Cardiac muscle cell (in vitro differentiated cells and primary cell): ENCODE measurements around the gene SIKE1. TPM values are rescaled to one million over a fixed set of nuclear protein-coding genes. Genes with fewer than 3 reads are reported as not detected.

Source experiments
- DNase-seq, 2 donors: peaks; one replicate each; pipeline versions ENCODE4 v3.0.0 to v3.0.0-alpha.2; 2010 to 2017; ENCODE audit warnings: low read depth in 1 of 2, low spot score in 1 of 2
- H3K27ac ChIP-seq: fragments of 200-600 bp; sonication (generic); 2 replicates; pipeline ENCODE4 v1.5.1; 2016
- H3K27me3 ChIP-seq: fragments of 200-600 bp; sonication (generic); 2 replicates; pipeline ENCODE4 v1.6.0; 2016; ENCODE audit warnings: control low read depth
- H3K36me3 ChIP-seq: fragments of 200-600 bp; sonication (generic); 2 replicates; pipeline ENCODE4 v1.5.1; 2016; ENCODE audit warnings: control low read depth
- H3K4me1 ChIP-seq: fragments of 200-600 bp; sonication (generic); 2 replicates; pipeline ENCODE4 v1.8.1; 2017; ENCODE audit warnings: low read depth, mild to moderate bottlenecking, mixed run types
- H3K4me3 ChIP-seq: fragments of 200-600 bp; sonication (generic); 2 replicates; pipeline ENCODE4 v1.5.1; 2016; ENCODE audit warnings: mild to moderate bottlenecking
- H3K9me3 ChIP-seq: fragments of 200-600 bp; sonication (generic); 2 replicates; pipeline ENCODE4 v1.5.1; 2017; ENCODE audit warnings: low read depth, mild to moderate bottlenecking, control low read depth
- CTCF ChIP-seq: IDR thresholded peaks from 2 replicates; pipeline ENCODE4 v1.5.1; 2012; ENCODE audit warnings: low read depth, mild to moderate bottlenecking, low read length
- polyA plus RNA-seq: library from polyadenylated mRNA; unstranded; fragments of >200 nt; fragmentation: Nextera tagmentation; extraction: Ambion mirVana; gene quantifications from 2 replicates; pipeline ENCODE4 v1.2.1, GENCODE V29; 2016
- total RNA-seq: library from RNA; depleted of rRNA; stranded (reverse); fragments of >200 nt; gene quantifications from 2 replicates; pipeline ENCODE4 v1.2.3, GENCODE V29; 2016

The SIKE1 gene
- total and polyA plus RNA-seq, 2 experiments from 2014 or later = 64.0 to 91.9 TPM

- Histone ChIP-seq H3K27ac (no peak overlapping the region), H3K4me1 (no peaks in the 10 kb centered on the region), H3K4me3 (no peak overlapping the region), H3K27me3 (no peaks in the 10 kb centered on the region), H3K9me3 (no peaks in the 10 kb centered on the region), H3K36me3 (peaks cover 46% of the 10 kb centered on the region)
- TF ChIP-seq CTCF = no peak
- DNase-seq = no peak
Measured at GRCh38 chr1:114771992-114772391, 8.5 kb downstream of the SIKE1 start.

- no peak for TF ChIP-seq CTCF
- Histone ChIP-seq H3K4me3 (no peak overlapping the region), H3K27ac (no peak overlapping the region), H3K27me3 (no peaks in the 10 kb centered on the region), H3K36me3 (peaks cover 42% of the 10 kb centered on the region), H3K9me3 (no peaks in the 10 kb centered on the region), H3K4me1 (no peaks in the 10 kb centered on the region)
- DNase-seq = no peak
Measured at GRCh38 chr1:114770989-114771388, 9.5 kb downstream of the SIKE1 start.

GRCh38 chr1:114764689-114765088 is 15.8 kb downstream of the SIKE1 start:
- Histone ChIP-seq H3K27me3 (no peaks in the 10 kb centered on the region), H3K4me1 (no peaks in the 10 kb centered on the region), H3K36me3 (peaks cover under 1% of the 10 kb centered on the region), H3K4me3 (no peak overlapping the region), H3K27ac (no peak overlapping the region), H3K9me3 (no peaks in the 10 kb centered on the region)
- DNase-seq = no peak
- no peak for TF ChIP-seq CTCF

GRCh38 chr1:114758256-114758832 is 22.1 kb downstream of the SIKE1 start:
- DNase-seq = peak in 1 of 2 donors; percentile 23
- H3K4me1 ChIP-seq = peaks cover 19% of the 10 kb centered on the region
- H3K27me3 ChIP-seq = no peaks in the 10 kb centered on the region
- no peaks in the 10 kb centered on the region for H3K36me3 ChIP-seq
- H3K4me3 ChIP-seq = peak overlapping the region; percentile 99
- H3K27ac ChIP-seq = peak overlapping the region; percentile 100
- H3K9me3 ChIP-seq = no peaks in the 10 kb centered on the region
- no peak for TF ChIP-seq CTCF

- H3K4me3 ChIP-seq = peak within 1 kb of the TSS; percentile 99
- H3K36me3 ChIP-seq = no peaks in the 10 kb centered on the region
- TF ChIP-seq CTCF = peak; percentile 58
- peak within 1 kb of the TSS; percentile 100 for H3K27ac ChIP-seq
- no peaks in the 10 kb centered on the region for H3K9me3 ChIP-seq
- no peaks in the 10 kb centered on the region for H3K27me3 ChIP-seq
- DNase-seq = peak; percentile 99
- H3K4me1 ChIP-seq = peaks cover 26% of the 10 kb centered on the region
Measured at GRCh38 chr1:114757455-114758255, 22.8 kb downstream of the SIKE1 start, which contains the start of gene CSDE1. Gene CSDE1, minus strand, starts transcription at chr1:114757984. Its CDS starts 18,094 bp downstream, at chr1:114739890.
